ENCODE results near the gene EFEMP2.

The EFEMP2 gene

GRCh38 chr11:65854852-65855837, 17.5 kb downstream of the EFEMP2 start:
- peak overlapping the region; percentile 91; the same call in 1 of the 2 replicates for H3K4me3 ChIP-seq (ENCODE audit: low read depth, low read length)
- no peak for TF ChIP-seq CTCF (IDR thresholded peaks at IDR 0.05; ENCODE audit: low read depth, low read length)

GRCh38 chr11:65854161-65854592, 18.4 kb downstream of the EFEMP2 start:
- no peak for TF ChIP-seq CTCF (IDR thresholded peaks at IDR 0.05; ENCODE audit: low read depth, low read length)
- no peak overlapping the region for H3K4me3 ChIP-seq (ENCODE audit: low read depth, low read length)

GRCh38 chr11:65853246-65853979, 19.2 kb downstream of the EFEMP2 start:
- no peak overlapping the region for H3K4me3 ChIP-seq (ENCODE audit: low read depth, low read length)
- no peak for TF ChIP-seq CTCF (IDR thresholded peaks at IDR 0.05; ENCODE audit: low read depth, low read length)

- H3K4me3 ChIP-seq (ENCODE audit: low read depth, low read length) = no peak overlapping the region
- no peak for TF ChIP-seq CTCF (IDR thresholded peaks at IDR 0.05; ENCODE audit: low read depth, low read length)
Measured at GRCh38 chr11:65852508-65853245, 19.9 kb downstream of the EFEMP2 start.

- no peak overlapping the region for H3K4me3 ChIP-seq (ENCODE audit: low read depth, low read length)
- TF ChIP-seq CTCF (IDR thresholded peaks at IDR 0.05; ENCODE audit: low read depth, low read length) = no peak
Measured at GRCh38 chr11:65851811-65852507, 20.6 kb downstream of the EFEMP2 start.

- H3K4me3 ChIP-seq (ENCODE audit: low read depth, low read length) = no peak overlapping the region
- peak; percentile 58 for TF ChIP-seq CTCF (IDR thresholded peaks at IDR 0.05; ENCODE audit: low read depth, low read length)
Measured at GRCh38 chr11:65851083-65851579, 21.5 kb downstream of the EFEMP2 start.
